IgD-negative memory B cell (primary cell): ENCODE results near the gene LIMK2. TPM values are rescaled to one million over a fixed set of nuclear protein-coding genes. Genes with fewer than 3 reads are reported as not detected.
"Not testable (repeated sequence)": the region's sequence is repeated elsewhere in the genome, so short reads cannot be mapped to it uniquely, and the experiment has no call there.

Experiments used
- H3K27ac Mint-ChIP-seq, 3 donors: one replicate each; pipeline ENCODE4 v1.8.0; 2020 to 2022; ENCODE audit warnings: mild to moderate bottlenecking in 3 of 3, mixed read lengths in 3 of 3, moderate library complexity in 1 of 3
- H3K27me3 Mint-ChIP-seq: one replicate; pipeline ENCODE4 v1.8.0; 2021; ENCODE audit warnings: mixed read lengths
- H3K36me3 Mint-ChIP-seq: one replicate; pipeline ENCODE4 v1.8.0; 2020; ENCODE audit warnings: mild to moderate bottlenecking, mixed read lengths
- H3K4me1 Mint-ChIP-seq, 3 donors: one replicate each; pipeline ENCODE4 v1.8.0; 2020 to 2022; ENCODE audit warnings: mixed read lengths in 3 of 3, mild to moderate bottlenecking in 1 of 3
- H3K4me3 Mint-ChIP-seq, 4 donors: one replicate each; pipeline ENCODE4 v1.8.0; 2020 to 2022; ENCODE audit warnings: mild to moderate bottlenecking in 4 of 4, mixed read lengths in 4 of 4, moderate library complexity in 3 of 4
- H3K9me3 Mint-ChIP-seq, 3 donors: one replicate each; pipeline ENCODE4 v1.8.0; 2020 to 2021; ENCODE audit warnings: mixed read lengths in 3 of 3, mild to moderate bottlenecking in 1 of 3
- polyA plus RNA-seq: library from polyadenylated mRNA; unstranded; fragments of 300-500 nt; fragmentation: Illumina TruSeq; gene quantifications from one replicate; pipeline ENCODE4 v1.2.3, GENCODE V29; 2021

Gene LIMK2
- polyA plus RNA-seq: 9.1 TPM

- peak within 1 kb of the TSS; percentile 83 to 94 (median 91) for H3K4me3 Mint-ChIP-seq
- H3K36me3 Mint-ChIP-seq: no peaks in the 10 kb centered on the region
- H3K4me1 Mint-ChIP-seq: peaks cover 18 to 28% (median 26%) of the 10 kb centered on the region in 3 donors
- H3K27ac Mint-ChIP-seq: peak within 1 kb of the TSS; percentile 49 to 93 (median 90)
- no peaks in the 10 kb centered on the region for H3K9me3 Mint-ChIP-seq
- no peaks in the 10 kb centered on the region for H3K27me3 Mint-ChIP-seq
Observed at GRCh38 chr22:31211862-31212730, at the start of gene LIMK2. TSS of gene LIMK2 (plus strand) at chr22:31212298. CDS start at chr22:31212409, 111 bp downstream.

DNA sequence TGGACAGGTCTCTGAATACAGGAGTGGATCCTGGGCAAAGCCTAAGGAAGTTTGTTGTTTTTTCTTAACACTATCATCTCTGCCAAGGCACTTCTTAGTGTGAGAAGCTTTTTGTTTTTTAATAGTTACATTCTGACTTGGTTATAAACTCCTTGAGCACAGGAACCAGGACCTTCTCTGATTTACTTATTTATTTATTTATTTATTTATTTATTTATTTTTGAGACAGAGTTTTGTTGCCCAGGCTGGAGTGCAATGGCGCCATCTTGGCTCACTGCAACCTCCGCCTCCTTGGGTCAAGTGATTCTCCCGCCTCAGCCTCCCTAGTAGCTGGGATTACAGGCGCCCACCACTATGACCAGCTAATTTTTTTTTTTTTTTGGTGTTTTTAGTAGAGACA, 41.1 kb upstream of the LIMK2 start:
- Mint-ChIP-seq H3K4me1 (peaks cover 23 to 31% (median 24%) of the 10 kb centered on the region in 3 donors), H3K27me3 (no peaks in the 10 kb centered on the region), H3K9me3 (no peaks in the 10 kb centered on the region), H3K36me3 (no peaks in the 10 kb centered on the region), H3K4me3 (no peak overlapping the region), H3K27ac (no peak overlapping the region)

GRCh38 chr22:31171734-31172133, 40.4 kb upstream of the LIMK2 start:
- H3K27ac Mint-ChIP-seq: peak overlapping the region in 1 of 3 donors; percentile 31
- H3K4me1 Mint-ChIP-seq: peaks cover 21 to 30% (median 22%) of the 10 kb centered on the region in 3 donors
- not testable (repeated sequence) for H3K36me3 Mint-ChIP-seq, H3K9me3 Mint-ChIP-seq, H3K27me3 Mint-ChIP-seq, H3K4me3 Mint-ChIP-seq

- peaks cover 13 to 22% (median 17%) of the 10 kb centered on the region in 3 donors for H3K4me1 Mint-ChIP-seq
- H3K4me3 Mint-ChIP-seq: peak overlapping the region in 1 of 4 donors; percentile 67
- H3K27me3 Mint-ChIP-seq: no peaks in the 10 kb centered on the region
- no peaks in the 10 kb centered on the region for H3K36me3 Mint-ChIP-seq
- no peaks in the 10 kb centered on the region for H3K9me3 Mint-ChIP-seq
- H3K27ac Mint-ChIP-seq: no peak overlapping the region
Observed at GRCh38 chr22:31173386-31174145, 38.5 kb upstream of the LIMK2 start.

- peaks cover 4 to 16% (median 9%) of the 10 kb centered on the region in 3 donors for H3K4me1 Mint-ChIP-seq
- H3K27ac Mint-ChIP-seq: no peak overlapping the region
- H3K27me3 Mint-ChIP-seq: no peaks in the 10 kb centered on the region
- H3K9me3 Mint-ChIP-seq: no peaks in the 10 kb centered on the region
- no peak overlapping the region for H3K4me3 Mint-ChIP-seq
- peaks cover 4% of the 10 kb centered on the region for H3K36me3 Mint-ChIP-seq
Observed at GRCh38 chr22:31176923-31177322, 35.2 kb upstream of the LIMK2 start.

DNA sequence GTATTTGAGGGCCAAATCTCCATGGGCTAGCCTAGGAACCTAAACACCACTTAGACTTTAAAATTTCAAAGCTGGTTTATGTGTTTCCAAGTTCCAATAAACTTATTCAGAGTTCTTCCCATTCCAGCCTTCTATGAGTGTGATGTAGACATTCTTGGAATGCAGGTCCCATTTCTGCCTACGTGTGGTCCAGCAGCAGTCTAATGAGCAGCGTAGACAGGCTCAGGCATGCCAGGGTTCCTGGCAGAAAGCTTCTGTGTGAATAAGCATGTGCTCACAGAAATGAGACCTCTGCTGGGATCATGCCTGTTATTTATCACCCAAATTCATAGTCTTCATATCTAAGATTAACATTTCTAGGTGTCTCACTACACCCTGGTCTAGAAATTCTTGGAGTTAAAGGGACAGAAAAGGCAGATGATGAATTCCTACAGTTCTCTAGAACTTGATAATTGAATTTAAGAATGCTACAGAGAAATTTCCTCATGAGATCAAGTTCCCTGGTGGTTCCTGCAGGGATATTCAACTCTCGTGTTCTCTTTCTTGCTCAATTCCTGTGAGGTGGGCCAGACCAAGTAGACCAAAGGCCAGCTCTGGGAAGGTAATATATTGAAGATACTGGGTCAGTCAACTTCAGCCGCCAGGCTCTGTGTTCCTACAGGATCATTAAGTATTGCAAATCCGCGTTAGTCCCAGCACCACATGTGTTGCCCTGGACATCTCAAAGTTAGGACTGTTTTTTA, 34.5 kb upstream of the LIMK2 start:
- Mint-ChIP-seq H3K36me3 (peaks cover 4% of the 10 kb centered on the region), H3K4me3 (no peak overlapping the region), H3K4me1 (peaks cover 4 to 16% (median 9%) of the 10 kb centered on the region in 3 donors), H3K9me3 (no peaks in the 10 kb centered on the region), H3K27me3 (no peaks in the 10 kb centered on the region), H3K27ac (no peak overlapping the region)

DNA sequence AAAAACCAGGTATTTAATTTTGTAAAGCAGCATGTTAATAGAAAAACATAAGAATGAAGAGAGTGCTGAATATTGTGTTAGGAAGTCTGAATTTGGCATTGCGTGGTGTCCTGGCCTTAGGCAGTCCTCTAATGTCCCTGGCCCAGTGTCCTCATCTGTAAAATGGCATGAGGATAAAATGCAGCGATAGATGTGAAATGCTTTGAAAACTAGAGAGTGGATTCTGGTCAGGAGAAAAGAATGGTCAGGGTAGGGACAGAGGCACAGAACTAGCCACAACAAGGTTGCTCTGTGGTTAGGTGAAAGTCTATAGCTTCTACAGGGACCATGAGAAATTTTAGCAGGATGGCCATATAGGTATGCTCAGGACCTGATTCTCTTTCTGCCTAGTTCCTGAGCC, 33.2 kb upstream of the LIMK2 start:
- no peaks in the 10 kb centered on the region for H3K9me3 Mint-ChIP-seq
- no peak overlapping the region for H3K4me3 Mint-ChIP-seq
- H3K4me1 Mint-ChIP-seq: peaks cover 3 to 8% (median 4%) of the 10 kb centered on the region in 3 donors
- no peaks in the 10 kb centered on the region for H3K27me3 Mint-ChIP-seq
- H3K36me3 Mint-ChIP-seq: peaks cover 4% of the 10 kb centered on the region
- no peak overlapping the region for H3K27ac Mint-ChIP-seq

DNA sequence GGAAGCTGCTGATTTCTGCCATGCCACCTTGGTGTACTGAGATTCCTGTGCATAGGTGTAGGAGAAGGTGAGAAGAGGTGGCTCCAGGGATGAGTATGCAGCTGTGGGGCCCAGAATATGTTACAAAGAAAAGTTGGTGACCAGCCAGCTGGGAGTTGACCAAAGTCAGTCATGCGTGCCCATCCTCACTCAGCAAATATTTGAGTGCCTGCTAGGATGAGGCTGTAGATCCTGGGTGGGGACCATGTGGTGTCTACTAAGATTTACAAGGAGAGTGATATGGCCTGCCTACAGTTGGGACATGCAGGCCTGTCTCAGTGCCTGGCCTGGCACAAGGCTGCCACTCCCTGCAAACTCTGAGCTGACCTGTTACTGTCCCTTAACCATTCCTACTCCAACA, 32.8 kb upstream of the LIMK2 start:
- H3K36me3 Mint-ChIP-seq: peaks cover 4% of the 10 kb centered on the region
- H3K27ac Mint-ChIP-seq: no peak overlapping the region
- H3K4me1 Mint-ChIP-seq: peaks cover 3 to 8% (median 4%) of the 10 kb centered on the region in 3 donors
- H3K4me3 Mint-ChIP-seq: no peak overlapping the region
- no peaks in the 10 kb centered on the region for H3K27me3 Mint-ChIP-seq
- no peaks in the 10 kb centered on the region for H3K9me3 Mint-ChIP-seq

DNA sequence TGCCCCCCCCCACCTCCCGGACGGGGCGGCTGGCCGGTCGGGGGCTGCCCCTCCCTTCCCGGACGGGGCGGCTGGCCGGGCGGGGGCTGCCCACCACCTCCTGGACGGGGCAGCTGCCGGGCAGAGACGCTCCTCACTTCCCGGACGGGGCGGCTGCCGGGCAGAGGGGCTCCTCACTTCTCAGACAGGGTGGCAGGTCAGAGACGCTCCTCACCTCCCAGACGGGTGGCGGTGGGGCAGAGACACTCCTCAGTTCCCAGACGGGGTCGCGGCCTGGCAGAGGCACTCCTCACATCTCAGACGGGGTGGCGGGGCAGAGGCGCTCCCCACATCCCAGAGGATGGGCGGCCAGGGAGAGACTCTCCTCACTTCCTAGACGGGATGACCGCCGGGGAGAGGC, 28.1 kb upstream of the LIMK2 start:
- Mint-ChIP-seq H3K9me3 (no peaks in the 10 kb centered on the region), H3K4me1 (peaks cover 0 to 4% (median 0%) of the 10 kb centered on the region in 3 donors), H3K4me3 (no peak overlapping the region), H3K27ac (no peak overlapping the region), H3K27me3 (no peaks in the 10 kb centered on the region), H3K36me3 (peaks cover 8% of the 10 kb centered on the region)

DNA sequence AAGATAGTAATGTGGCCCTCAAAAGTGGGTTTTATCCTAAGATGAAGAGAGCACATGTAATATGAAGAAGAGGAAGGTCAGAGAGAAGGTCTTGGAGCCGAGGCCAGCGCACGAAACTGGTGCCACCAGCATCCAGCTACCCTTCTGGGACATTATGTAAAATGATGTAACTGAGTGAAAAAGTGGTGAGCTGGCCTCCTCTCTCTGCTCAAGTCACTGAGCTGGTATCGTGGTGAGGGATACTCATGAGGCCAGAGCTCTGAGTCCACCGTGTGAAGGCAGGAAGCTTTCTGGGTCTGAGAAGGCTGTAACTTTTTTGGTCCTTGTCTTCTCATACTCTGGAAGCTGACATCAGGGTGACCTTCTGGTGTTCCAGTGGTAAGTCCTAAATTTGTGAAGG, 27.0 kb upstream of the LIMK2 start:
- no peak overlapping the region for H3K4me3 Mint-ChIP-seq
- no peaks in the 10 kb centered on the region for H3K9me3 Mint-ChIP-seq
- no peaks in the 10 kb centered on the region for H3K27me3 Mint-ChIP-seq
- H3K36me3 Mint-ChIP-seq: peaks cover 8% of the 10 kb centered on the region
- peak overlapping the region in 1 of 3 donors; percentile 43 for H3K27ac Mint-ChIP-seq
- peaks cover 0 to 1% (median 0%) of the 10 kb centered on the region in 3 donors for H3K4me1 Mint-ChIP-seq

GRCh38 chr22:31187627-31188026, 24.5 kb upstream of the LIMK2 start:
- H3K36me3 Mint-ChIP-seq: peaks cover 4% of the 10 kb centered on the region
- H3K9me3 Mint-ChIP-seq: no peaks in the 10 kb centered on the region
- no peaks in the 10 kb centered on the region for H3K27me3 Mint-ChIP-seq
- no peak overlapping the region for H3K4me3 Mint-ChIP-seq
- H3K27ac Mint-ChIP-seq: no peak overlapping the region
- H3K4me1 Mint-ChIP-seq: peaks cover 0 to 2% (median 1%) of the 10 kb centered on the region in 3 donors

GRCh38 chr22:31192513-31192912, 19.6 kb upstream of the LIMK2 start:
- H3K27ac Mint-ChIP-seq: peak overlapping the region in 1 of 3 donors; percentile 46
- H3K9me3 Mint-ChIP-seq: no peaks in the 10 kb centered on the region
- H3K4me3 Mint-ChIP-seq: no peak overlapping the region
- H3K4me1 Mint-ChIP-seq: peaks cover 0 to 3% (median 1%) of the 10 kb centered on the region in 3 donors
- H3K36me3 Mint-ChIP-seq: peaks cover 2% of the 10 kb centered on the region
- no peaks in the 10 kb centered on the region for H3K27me3 Mint-ChIP-seq

DNA sequence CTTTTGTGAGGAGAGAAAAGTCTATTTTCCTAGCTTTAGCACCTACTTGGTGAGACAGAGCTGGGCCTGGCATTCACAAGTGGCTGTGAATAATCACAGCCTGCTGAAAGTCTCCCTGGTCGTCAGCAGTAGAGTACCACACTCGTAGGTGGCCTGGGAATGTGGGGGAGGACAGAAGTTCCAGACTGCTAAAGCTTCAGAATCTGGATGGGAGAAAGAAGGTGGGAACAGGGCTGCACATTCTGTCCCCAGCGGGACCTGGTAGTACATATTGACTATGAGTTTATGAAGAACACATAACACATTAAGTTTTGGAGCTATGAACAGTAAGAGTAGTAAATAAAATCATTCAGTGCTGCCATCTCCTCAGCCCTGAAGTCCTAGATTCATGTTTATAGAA, 19.0 kb upstream of the LIMK2 start:
- no peak overlapping the region for H3K27ac Mint-ChIP-seq
- H3K27me3 Mint-ChIP-seq: no peaks in the 10 kb centered on the region
- no peak overlapping the region for H3K4me3 Mint-ChIP-seq
- H3K9me3 Mint-ChIP-seq: no peaks in the 10 kb centered on the region
- H3K4me1 Mint-ChIP-seq: peaks cover 0 to 3% (median 0%) of the 10 kb centered on the region in 3 donors
- H3K36me3 Mint-ChIP-seq: no peaks in the 10 kb centered on the region

DNA sequence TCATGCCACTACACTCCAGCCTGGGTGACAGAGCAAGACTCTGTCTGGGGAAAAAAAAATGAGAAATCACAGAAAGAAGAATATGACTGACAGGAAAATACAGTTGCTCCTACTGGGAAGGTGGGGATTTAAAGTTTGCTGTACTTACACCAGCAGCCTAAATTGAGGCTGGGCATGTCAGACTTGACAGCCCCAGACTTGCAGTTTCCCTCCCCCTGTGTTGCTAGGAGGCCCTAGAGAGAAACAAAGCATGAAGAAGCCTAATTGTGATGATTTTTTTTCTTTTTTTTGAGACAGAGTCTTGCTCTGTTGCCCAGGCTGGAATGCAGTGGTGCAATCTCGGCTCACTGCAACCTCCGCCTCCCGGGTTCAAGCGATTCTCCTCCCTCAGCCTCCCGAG, 17.4 kb upstream of the LIMK2 start:
- not testable (repeated sequence) for H3K4me1 Mint-ChIP-seq, H3K4me3 Mint-ChIP-seq, H3K27me3 Mint-ChIP-seq, H3K36me3 Mint-ChIP-seq, H3K9me3 Mint-ChIP-seq
- peak overlapping the region in 1 of 3 donors; percentile 67 for H3K27ac Mint-ChIP-seq

GRCh38 chr22:31199187-31199586, 12.9 kb upstream of the LIMK2 start:
- no peak overlapping the region for H3K27ac Mint-ChIP-seq
- no peak overlapping the region for H3K4me3 Mint-ChIP-seq
- H3K27me3 Mint-ChIP-seq: no peaks in the 10 kb centered on the region
- H3K9me3 Mint-ChIP-seq: no peaks in the 10 kb centered on the region
- peaks cover 0 to 2% (median 0%) of the 10 kb centered on the region in 3 donors for H3K4me1 Mint-ChIP-seq
- peaks cover 1% of the 10 kb centered on the region for H3K36me3 Mint-ChIP-seq
